GM23338 (cell line): ENCODE data around the gene GNAI2. TPM values are rescaled to one million over a fixed set of nuclear protein-coding genes. Genes with fewer than 3 reads are reported as not detected.
A peak's percentile ranks its signal among the peaks of the same experiment; 100 is the strongest.

Experiments
- ATAC-seq: fragments of 200-7000 bp; cut with Tn5 transposase; 3 replicates; pipeline ENCODE4 v1.9.1; 2020
- DNase-seq: peaks from one replicate; pipeline ENCODE4 v3.0.0-alpha.2; 2015; ENCODE audit warnings: low spot score
- H2AFZ ChIP-seq: fragments of 200-600 bp; sonication (generic); 2 replicates; pipeline ENCODE4 v1.8.0; 2016; ENCODE audit warnings: antibody characterized with exemption, mild to moderate bottlenecking, moderate library complexity
- H3F3A ChIP-seq: fragments of 200-600 bp; sonication (generic); replicated peaks from 2 replicates; pipeline ENCODE4 v1.8.0; 2017; ENCODE audit warnings: antibody characterized with exemption, mixed run types, low read depth
- H3K27ac ChIP-seq: fragments of 200-600 bp; sonication (generic); 2 replicates; pipeline ENCODE4 v1.6.1; 2016; ENCODE audit warnings: low read depth
- H3K27me3 ChIP-seq: fragments of 200-600 bp; sonication (generic); 2 replicates; pipeline ENCODE4 v1.8.0; 2016; ENCODE audit warnings: mild to moderate bottlenecking, mixed run types, moderate library complexity; ENCODE audit not compliant: insufficient read depth
- H3K36me3 ChIP-seq: fragments of 200-600 bp; sonication (generic); 2 replicates; pipeline ENCODE4 v1.8.0; 2016; ENCODE audit warnings: mild to moderate bottlenecking; ENCODE audit not compliant: insufficient read depth
- H3K4me1 ChIP-seq: fragments of 200-600 bp; sonication (generic); 2 replicates; pipeline ENCODE4 v1.8.0; 2016; ENCODE audit warnings: mild to moderate bottlenecking, moderate library complexity; ENCODE audit not compliant: insufficient read depth
- H3K4me2 ChIP-seq: fragments of 200-600 bp; sonication (generic); 2 replicates; pipeline ENCODE4 v1.7.1; 2017; ENCODE audit warnings: mixed run types
- H3K4me3 ChIP-seq: fragments of 200-600 bp; sonication (generic); 2 replicates; pipeline ENCODE4 v1.6.1; 2016; ENCODE audit warnings: mixed run types
- H3K79me2 ChIP-seq: fragments of 200-600 bp; sonication (generic); replicated peaks from 2 replicates; pipeline ENCODE4 v1.8.0; 2017; ENCODE audit warnings: mild to moderate bottlenecking; ENCODE audit not compliant: insufficient read depth
- H3K9me2 ChIP-seq: fragments of 200-600 bp; sonication (generic); 2 replicates; pipeline ENCODE4 v1.8.0; 2017; ENCODE audit not compliant: insufficient read depth
- H4K20me1 ChIP-seq: fragments of 200-600 bp; sonication (generic); replicated peaks from 2 replicates; pipeline ENCODE4 v1.8.0; 2017; ENCODE audit warnings: mild to moderate bottlenecking; ENCODE audit not compliant: insufficient read depth
- H3K27ac Mint-ChIP-seq: 2 replicates; pipeline ENCODE4 v1.8.0; 2020; ENCODE audit warnings: inconsistent platforms, mild to moderate bottlenecking, moderate library complexity, mixed read lengths
- H3K27me3 Mint-ChIP-seq: 3 replicates; pipeline ENCODE4 v1.8.0; 2022; ENCODE audit warnings: low read depth, mild to moderate bottlenecking, moderate library complexity, mixed read lengths, inconsistent platforms; ENCODE audit not compliant: insufficient read depth, poor library complexity
- H3K36me3 Mint-ChIP-seq: 3 replicates; pipeline ENCODE4 v1.8.0; 2021; ENCODE audit warnings: low read depth, mild to moderate bottlenecking, inconsistent platforms, moderate library complexity, mixed read lengths
- H3K4me1 Mint-ChIP-seq: 3 replicates; pipeline ENCODE4 v1.8.0; 2020; ENCODE audit warnings: mild to moderate bottlenecking, inconsistent platforms, mixed read lengths
- H3K4me3 Mint-ChIP-seq: 3 replicates; pipeline ENCODE4 v1.8.0; 2021; ENCODE audit warnings: moderate library complexity, mild to moderate bottlenecking, inconsistent platforms, mixed read lengths
- H3K9me3 Mint-ChIP-seq: 3 replicates; pipeline ENCODE4 v1.8.0; 2020; ENCODE audit warnings: moderate library complexity, mild to moderate bottlenecking, inconsistent platforms, mixed read lengths
- CREB1 ChIP-seq: fragments of 250-450 bp; sonication (Bioruptor Pico); IDR thresholded peaks from 2 replicates; pipeline ENCODE4 v1.5.0; 2020; ENCODE audit warnings: low read depth, mild to moderate bottlenecking, moderate library complexity
- EZH2 ChIP-seq: fragments of 200-600 bp; sonication (generic); IDR thresholded peaks from one replicate; pipeline ENCODE4 v1.8.0; 2017; ENCODE audit warnings: antibody characterized with exemption, mild to moderate bottlenecking, low read depth; ENCODE audit not compliant: unreplicated experiment
- EZH2phosphoT487 ChIP-seq: fragments of 200-600 bp; sonication (generic); IDR thresholded peaks from one replicate; pipeline ENCODE4 v1.8.1; 2018; ENCODE audit warnings: antibody characterized with exemption; ENCODE audit not compliant: unreplicated experiment
- ZNF114 ChIP-seq: fragments of 250-450 bp; sonication (Bioruptor Pico); IDR thresholded peaks from 2 replicates; pipeline ENCODE4 v1.5.0; 2020; ENCODE audit warnings: mild to moderate bottlenecking, moderate library complexity
- ZNF331 ChIP-seq: fragments of 250-450 bp; sonication (Bioruptor Pico); IDR thresholded peaks from 2 replicates; pipeline ENCODE4 v1.5.0; 2020; ENCODE audit warnings: low read depth, mild to moderate bottlenecking, moderate library complexity
- polyA plus RNA-seq: library from polyadenylated mRNA; unstranded; fragments of >200 nt; fragmentation: Nextera tagmentation; extraction: Ambion mirVana; gene quantifications from 2 replicates; pipeline ENCODE4 v1.2.1, GENCODE V29; 2016
- total RNA-seq: library from RNA; depleted of rRNA; stranded (reverse); fragments of >200 nt; shearing (Covaris generic); gene quantifications from 2 replicates; pipeline ENCODE4 v1.2.3, GENCODE V29; 2014
- TF ChIP-seq, protein P1 (sequence below): fragments of 250-450 bp; sonication (Bioruptor Pico); IDR thresholded peaks from 2 replicates; pipeline ENCODE4 v1.5.0; 2020; ENCODE audit warnings: mild to moderate bottlenecking, moderate library complexity

The GNAI2 gene
- total and polyA plus RNA-seq, 2 experiments from 2014 or later = 138 to 153 TPM

- TF ChIP-seq, protein P1, sequence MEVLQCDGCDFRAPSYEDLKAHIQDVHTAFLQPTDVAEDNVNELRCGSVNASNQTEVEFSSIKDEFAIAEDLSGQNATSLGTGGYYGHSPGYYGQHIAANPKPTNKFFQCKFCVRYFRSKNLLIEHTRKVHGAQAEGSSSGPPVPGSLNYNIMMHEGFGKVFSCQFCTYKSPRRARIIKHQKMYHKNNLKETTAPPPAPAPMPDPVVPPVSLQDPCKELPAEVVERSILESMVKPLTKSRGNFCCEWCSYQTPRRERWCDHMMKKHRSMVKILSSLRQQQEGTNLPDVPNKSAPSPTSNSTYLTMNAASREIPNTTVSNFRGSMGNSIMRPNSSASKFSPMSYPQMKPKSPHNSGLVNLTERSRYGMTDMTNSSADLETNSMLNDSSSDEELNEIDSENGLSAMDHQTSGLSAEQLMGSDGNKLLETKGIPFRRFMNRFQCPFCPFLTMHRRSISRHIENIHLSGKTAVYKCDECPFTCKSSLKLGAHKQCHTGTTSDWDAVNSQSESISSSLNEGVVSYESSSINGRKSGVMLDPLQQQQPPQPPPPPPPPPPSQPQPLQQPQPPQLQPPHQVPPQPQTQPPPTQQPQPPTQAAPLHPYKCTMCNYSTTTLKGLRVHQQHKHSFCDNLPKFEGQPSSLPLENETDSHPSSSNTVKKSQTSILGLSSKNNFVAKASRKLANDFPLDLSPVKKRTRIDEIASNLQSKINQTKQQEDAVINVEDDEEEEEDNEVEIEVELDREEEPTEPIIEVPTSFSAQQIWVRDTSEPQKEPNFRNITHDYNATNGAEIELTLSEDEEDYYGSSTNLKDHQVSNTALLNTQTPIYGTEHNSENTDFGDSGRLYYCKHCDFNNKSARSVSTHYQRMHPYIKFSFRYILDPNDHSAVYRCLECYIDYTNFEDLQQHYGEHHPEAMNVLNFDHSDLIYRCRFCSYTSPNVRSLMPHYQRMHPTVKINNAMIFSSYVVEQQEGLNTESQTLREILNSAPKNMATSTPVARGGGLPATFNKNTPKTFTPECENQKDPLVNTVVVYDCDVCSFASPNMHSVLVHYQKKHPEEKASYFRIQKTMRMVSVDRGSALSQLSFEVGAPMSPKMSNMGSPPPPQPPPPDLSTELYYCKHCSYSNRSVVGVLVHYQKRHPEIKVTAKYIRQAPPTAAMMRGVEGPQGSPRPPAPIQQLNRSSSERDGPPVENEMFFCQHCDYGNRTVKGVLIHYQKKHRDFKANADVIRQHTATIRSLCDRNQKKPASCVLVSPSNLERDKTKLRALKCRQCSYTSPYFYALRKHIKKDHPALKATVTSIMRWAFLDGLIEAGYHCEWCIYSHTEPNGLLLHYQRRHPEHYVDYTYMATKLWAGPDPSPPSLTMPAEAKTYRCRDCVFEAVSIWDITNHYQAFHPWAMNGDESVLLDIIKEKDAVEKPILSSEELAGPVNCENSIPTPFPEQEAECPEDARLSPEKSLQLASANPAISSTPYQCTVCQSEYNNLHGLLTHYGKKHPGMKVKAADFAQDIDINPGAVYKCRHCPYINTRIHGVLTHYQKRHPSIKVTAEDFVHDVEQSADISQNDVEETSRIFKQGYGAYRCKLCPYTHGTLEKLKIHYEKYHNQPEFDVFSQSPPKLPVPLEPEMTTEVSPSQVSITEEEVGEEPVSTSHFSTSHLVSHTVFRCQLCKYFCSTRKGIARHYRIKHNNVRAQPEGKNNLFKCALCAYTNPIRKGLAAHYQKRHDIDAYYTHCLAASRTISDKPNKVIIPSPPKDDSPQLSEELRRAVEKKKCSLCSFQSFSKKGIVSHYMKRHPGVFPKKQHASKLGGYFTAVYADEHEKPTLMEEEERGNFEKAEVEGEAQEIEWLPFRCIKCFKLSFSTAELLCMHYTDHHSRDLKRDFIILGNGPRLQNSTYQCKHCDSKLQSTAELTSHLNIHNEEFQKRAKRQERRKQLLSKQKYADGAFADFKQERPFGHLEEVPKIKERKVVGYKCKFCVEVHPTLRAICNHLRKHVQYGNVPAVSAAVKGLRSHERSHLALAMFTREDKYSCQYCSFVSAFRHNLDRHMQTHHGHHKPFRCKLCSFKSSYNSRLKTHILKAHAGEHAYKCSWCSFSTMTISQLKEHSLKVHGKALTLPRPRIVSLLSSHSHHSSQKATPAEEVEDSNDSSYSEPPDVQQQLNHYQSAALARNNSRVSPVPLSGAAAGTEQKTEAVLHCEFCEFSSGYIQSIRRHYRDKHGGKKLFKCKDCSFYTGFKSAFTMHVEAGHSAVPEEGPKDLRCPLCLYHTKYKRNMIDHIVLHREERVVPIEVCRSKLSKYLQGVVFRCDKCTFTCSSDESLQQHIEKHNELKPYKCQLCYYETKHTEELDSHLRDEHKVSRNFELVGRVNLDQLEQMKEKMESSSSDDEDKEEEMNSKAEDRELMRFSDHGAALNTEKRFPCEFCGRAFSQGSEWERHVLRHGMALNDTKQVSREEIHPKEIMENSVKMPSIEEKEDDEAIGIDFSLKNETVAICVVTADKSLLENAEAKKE (CRISPR knock-in tag) = no peak
- TF ChIP-seq ZNF114 (CRISPR knock-in tag) = no peak
These were observed 37.7 kb downstream of the GNAI2 start (continued) for GRCh38 chr3:50273689-50274065.

DNA sequence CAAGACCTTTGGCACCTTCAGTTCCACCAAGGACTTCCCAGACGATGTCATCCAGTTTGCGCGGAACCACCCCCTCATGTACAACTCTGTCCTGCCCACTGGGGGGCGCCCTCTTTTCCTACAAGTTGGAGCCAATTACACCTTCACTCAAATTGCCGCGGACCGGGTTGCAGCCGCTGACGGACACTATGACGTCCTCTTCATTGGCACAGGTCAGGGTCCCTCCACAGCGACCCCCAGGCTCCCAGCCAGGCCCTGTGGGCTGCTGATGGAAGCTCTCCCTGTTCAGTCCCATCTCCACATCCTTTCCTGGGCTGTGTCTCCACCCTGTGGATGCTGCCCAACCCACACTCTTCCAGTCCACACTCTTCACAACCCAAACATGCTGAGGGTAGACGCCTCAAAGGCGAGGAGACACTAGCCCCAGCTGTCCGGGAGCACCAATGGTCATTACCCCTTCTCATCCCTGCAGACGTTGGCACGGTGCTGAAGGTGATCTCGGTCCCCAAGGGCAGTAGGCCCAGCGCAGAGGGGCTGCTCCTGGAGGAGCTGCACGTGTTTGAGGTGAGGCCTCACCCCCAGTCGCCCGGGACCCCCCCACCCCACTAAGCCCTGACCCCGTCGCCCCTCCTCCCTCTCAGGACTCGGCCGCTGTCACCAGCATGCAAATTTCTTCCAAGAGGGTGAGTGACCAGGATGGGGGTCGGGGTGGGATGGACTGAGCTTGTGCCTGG, 38.5 kb downstream of the GNAI2 start:
- H4K20me1 ChIP-seq = no peaks in the 10 kb centered on the region
- Mint-ChIP-seq H3K4me1 (peaks cover 33% of the 10 kb centered on the region), H3K9me3 (no peaks in the 10 kb centered on the region), H3K36me3 (no peaks in the 10 kb centered on the region), H3K4me3 (peak overlapping the region; percentile 78), H3K27ac (no peak overlapping the region), H3K27me3 (peaks cover 50% of the 10 kb centered on the region)
- ATAC-seq (peak; percentile 30), DNase-seq (peak; percentile 96)
- peak overlapping the region; percentile 86 for H3K4me2 ChIP-seq
- no peaks in the 10 kb centered on the region for H3K9me2 ChIP-seq
- H2AFZ ChIP-seq = 0 out of 2 replicates have a peak overlapping the region, but pooled peaks have one; percentile 80
- peaks cover 4% of the 10 kb centered on the region for H3K4me1 ChIP-seq
- no peaks in the 10 kb centered on the region for H3K79me2 ChIP-seq
- H3F3A ChIP-seq = peaks cover 10% of the 10 kb centered on the region; the same call in 1 of the 2 replicates
- peaks cover 57% of the 10 kb centered on the region for H3K27me3 ChIP-seq
- no peaks in the 10 kb centered on the region for H3K36me3 ChIP-seq
- H3K4me3 ChIP-seq = peak overlapping the region; percentile 63
- H3K27ac ChIP-seq = no peak overlapping the region
- TF ChIP-seq EZH2 = peak; percentile 28
- peak; percentile 70 for TF ChIP-seq CREB1
- TF ChIP-seq, protein P1 (CRISPR knock-in tag) = no peak
- TF ChIP-seq EZH2phosphoT487 = no peak
- TF ChIP-seq ZNF331 (CRISPR knock-in tag) = no peak
